HG02981 (cell line): ENCODE measurements around the gene TRPC4.
"Not testable (repeated sequence)": the region's sequence is repeated elsewhere in the genome, so short reads cannot be mapped to it uniquely, and the experiment has no call there.

Source experiments
- ATAC-seq: cut with Tn5 transposase; IDR thresholded peaks from one replicate; pipeline ENCODE4 v1.9.1; 2021; ENCODE audit warnings: mild to moderate bottlenecking, moderate library complexity; ENCODE audit not compliant: unreplicated experiment

TRPC4 gene

GRCh38 chr13:37608750-37609339, 260.7 kb downstream of the TRPC4 start:
- no peak for ATAC-seq

- ATAC-seq: no peak
Measured at GRCh38 chr13:37602733-37603381, 266.7 kb downstream of the TRPC4 start.

DNA sequence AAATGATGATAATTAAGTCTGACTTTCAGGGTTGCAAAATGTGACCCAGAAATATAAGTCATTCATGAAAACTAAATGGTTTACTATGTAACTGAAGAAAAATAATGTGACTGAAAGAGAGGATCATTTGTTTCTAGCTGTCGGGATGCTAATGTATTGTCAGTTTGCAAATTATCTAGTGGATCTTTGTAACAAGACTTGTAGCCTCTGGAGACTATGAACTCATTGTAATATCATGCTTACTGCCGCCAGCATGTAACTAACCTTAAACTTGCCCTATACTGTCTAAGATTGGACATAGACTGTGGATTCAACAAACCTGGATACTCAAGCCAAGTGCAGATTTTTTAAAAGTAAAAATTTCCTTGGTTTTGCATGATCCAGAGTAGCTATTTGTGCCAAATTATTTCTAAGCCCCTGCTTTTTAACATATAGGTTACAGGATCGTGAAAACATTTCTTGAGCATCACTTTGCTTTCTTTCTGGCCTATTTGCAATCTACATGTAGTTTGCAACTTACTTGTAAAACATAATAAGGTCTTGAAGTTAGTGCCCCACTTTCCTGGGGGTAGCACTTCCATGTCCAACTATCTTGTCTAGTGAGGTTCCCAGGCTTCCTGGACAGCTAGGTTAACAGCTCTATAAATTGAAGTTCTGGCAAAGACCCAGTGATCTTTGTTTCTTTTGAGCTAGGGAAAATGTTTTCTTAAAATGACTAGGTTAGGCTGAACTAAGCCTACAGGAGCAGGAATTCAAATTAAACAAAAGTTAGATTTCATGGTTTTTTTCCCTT, 267.7 kb downstream of the TRPC4 start:
- no peak for ATAC-seq

- no peak for ATAC-seq
Measured at GRCh38 chr13:37599519-37599918, 270.1 kb downstream of the TRPC4 start.

GRCh38 chr13:37598597-37598996, 271.0 kb downstream of the TRPC4 start, which contains the start of gene POSTN:
POSTN (minus strand) TSS chr13:37598768; CDS start chr13:37598726, 42 bp downstream.
- no peak for ATAC-seq

- no peak for ATAC-seq
Measured at GRCh38 chr13:37597477-37598025, 272.0 kb downstream of the TRPC4 start.

- no peak for ATAC-seq
Measured at GRCh38 chr13:37596805-37597204, 272.8 kb downstream of the TRPC4 start.

DNA sequence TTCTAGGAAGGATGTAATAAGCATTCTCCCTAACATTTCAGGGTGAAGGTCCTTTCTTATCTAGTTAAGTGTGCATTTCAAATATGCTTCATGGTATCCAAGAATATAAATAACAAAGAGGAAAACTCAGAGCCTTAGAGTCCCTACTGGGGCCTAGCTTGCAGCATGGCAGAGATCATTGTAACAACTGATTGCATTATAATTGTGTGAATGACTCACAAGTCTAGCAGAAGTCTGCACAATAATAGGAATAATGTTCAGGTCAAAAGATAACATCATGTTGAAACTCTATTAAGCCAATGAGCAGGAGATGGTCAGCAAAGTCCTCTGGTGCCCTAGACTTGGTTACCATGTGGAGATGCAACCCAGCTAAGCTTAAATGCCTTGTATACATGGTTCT, 274.4 kb downstream of the TRPC4 start:
- ATAC-seq: no peak

DNA sequence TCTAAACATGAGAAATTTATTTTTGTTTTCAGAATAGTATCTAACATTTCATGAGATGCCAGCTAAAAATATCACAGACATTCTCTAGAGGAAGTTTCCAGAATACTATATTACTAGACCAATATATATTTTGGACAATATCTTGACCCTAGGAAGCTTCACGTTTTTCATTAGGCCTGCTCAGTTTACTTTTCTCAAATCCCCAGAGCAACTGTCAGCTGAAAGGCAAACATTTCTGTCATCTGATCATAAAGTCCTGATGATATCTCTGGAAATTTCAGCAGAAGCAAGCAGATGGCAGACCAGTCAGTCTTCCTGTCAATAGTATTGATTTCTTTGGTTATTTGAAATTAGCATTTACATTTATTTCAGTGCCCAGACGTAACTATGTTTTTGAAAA, 275.0 kb downstream of the TRPC4 start:
- no peak for ATAC-seq

GRCh38 chr13:37589381-37589780, 280.2 kb downstream of the TRPC4 start:
- ATAC-seq: not testable (repeated sequence)

DNA sequence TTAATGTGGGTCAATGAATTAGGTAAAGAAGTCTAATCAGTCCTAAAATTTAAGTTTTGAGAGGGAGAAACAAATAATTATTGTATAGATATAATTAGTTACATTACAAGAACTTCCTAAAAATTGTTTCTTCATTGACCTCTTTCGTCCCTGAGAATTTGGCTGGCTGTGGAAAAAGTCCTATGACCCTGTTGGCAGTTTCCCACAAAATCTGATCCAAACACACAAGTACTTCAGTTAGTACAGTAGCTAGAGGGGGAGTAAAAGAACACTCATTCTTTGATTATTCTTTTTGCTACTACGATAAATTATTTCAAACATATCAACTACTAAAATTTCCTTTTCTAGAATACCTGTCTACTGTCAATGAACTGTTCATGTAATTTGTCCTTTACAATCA, 282.3 kb downstream of the TRPC4 start:
- no peak for ATAC-seq
